HG03045 (cell line): ENCODE data around the gene MEGF11.

Source experiments
- ATAC-seq: cut with Tn5 transposase; IDR thresholded peaks from one replicate; pipeline ENCODE4 v1.9.1; 2021; ENCODE audit warnings: mild to moderate bottlenecking, moderate library complexity; ENCODE audit not compliant: unreplicated experiment

MEGF11 gene

DNA sequence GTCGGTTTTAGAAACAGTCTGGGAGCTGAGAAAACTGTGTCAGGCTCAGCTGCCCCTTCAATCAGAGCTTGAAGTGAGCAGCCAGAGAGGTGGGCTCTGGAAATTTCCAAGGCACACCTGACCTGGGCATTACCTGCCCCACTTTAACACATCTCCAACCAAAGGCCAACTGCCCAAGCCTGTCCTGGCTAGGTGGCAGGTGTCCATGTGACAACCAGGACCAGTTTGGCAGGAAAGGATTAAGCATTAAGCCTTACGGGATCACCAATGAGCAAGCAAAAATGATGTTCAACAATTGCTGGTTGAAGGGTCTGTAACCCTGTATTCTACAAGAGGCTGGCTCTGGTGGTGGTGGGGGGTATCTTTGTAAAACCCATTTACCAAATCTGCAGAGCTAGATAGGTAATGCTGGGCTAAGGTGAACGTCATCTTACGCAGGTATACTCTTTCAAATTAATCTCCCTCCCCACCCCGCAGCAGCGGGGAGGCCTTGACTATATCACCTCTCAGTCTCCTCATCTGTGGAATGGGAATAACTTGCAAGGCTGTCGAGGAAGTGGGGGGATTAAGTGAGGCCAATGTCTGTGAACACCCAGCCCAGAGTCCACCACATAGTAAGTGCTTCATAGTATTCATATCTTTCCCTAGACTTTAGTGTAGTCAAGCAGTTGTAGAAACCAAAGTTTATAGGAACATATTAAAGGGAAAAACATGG, 183.2 kb downstream of the MEGF11 start:
- ATAC-seq, result no peak

DNA sequence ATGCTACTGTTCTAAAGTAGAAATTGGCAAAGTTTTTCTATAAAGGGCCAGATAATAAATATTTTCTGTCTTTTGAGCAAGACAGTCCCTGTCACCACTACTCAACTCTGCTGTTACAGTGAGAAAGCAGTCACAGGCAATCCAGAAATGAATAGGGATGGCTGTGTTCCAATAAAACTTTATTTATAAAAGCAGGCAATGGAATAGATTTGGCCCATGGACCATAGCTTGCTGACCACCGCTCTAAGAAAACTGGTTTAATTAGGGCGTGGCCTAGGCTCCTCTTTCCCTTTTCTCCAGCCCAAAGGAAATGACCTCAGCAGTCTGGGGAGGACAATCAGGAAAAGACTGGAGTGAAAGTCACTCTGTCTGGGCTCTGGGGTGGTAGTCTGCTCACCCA, 183.8 kb downstream of the MEGF11 start:
- no peak for ATAC-seq

DNA sequence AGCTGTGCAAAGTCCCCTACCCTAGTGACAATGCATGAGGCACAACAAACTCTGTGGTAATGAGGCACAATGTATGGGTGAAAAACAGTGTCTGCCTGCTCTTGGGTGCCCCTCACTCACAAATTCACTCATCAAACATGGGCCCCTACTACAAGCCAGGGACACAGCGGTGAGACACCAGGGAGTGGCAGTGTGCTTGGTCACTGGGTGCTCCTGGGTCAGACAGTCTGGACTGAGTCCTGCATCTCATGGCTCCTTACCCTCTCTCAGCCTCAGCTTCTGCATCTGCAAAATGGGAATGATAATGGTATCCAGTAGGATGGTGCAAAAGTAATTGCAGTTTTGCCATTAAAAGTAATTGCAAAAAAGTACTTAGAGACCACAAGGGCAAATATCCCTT, 184.7 kb downstream of the MEGF11 start:
- ATAC-seq, result no peak

DNA sequence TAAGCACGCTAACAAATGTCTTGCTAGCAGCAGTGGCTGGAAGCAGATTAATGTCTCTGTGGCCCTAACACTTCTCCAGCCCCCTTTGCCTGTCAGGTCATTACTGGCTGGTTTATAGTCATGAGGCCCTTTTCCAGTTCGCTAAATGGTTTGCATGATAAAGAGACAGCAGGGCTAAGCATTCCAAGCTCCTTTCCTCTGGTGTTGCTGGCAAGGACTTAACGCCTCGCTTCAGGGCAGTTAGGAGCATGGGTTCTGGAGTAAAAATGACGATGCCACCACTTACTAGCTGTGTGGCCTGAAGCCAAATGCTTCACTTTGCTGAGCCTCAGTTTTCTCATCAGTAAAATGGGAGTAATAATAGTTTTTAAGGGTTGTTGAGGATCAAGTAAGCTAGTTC, 185.9 kb downstream of the MEGF11 start:
- ATAC-seq, result no peak

DNA sequence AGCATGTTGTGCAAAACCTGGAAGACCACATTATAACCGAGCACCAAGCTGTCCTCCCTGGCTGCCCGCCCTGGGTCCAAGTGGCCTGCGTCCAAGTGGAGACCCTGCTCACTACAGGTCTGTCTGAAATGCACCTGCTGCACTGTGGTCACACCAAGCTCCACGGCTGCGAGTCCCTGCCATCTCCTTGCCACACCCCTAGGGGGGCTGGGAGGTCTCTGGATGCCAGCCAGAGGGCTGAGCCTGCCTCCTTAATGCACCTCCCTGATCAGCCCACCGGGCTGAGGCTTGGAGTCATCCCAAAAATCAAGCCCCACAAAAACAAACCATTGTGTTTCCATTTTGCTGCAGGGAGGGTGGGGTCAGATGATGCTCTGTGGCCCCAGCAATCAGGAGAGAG, 187.1 kb downstream of the MEGF11 start:
- no peak for ATAC-seq

DNA sequence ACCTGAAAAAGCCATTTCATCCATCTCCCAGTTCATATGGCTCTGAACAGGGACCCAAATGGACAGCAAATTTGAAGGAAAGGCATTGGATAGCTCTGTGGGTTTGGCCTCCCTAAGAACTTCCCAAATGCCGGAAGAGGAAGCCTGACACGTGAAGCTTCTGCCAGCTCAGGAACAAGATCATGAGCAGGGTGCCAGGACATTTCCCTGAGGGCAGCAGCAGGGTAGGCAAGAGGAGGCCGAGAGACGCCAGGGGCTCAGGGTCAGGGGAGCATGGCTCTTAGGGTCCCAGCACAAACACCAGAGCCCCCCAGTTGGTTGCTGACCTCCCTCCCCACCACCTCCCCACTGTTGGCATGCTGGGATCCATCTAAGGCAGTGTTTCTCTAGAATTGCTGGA, 187.5 kb downstream of the MEGF11 start:
- no peak for ATAC-seq

DNA sequence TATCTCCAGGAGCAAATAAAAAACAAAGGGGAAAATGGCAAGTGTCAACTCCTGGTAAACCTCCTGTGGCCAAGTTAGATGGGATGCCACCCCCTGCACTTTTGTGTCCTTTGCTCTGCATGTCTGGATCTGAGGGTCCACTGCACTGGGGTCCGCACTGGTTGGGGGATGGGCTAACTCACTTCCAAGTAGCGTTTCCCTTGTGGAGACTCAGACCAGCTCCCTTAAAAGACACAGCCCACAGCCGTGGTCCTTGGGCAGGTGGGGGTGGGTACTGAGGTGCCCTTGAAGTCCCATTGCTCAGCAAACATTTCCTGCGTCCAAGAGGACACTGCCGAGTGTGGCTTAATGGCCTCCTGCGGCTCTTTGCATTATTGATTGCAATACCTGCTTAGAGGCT, 188.2 kb downstream of the MEGF11 start:
- ATAC-seq, result no peak

DNA sequence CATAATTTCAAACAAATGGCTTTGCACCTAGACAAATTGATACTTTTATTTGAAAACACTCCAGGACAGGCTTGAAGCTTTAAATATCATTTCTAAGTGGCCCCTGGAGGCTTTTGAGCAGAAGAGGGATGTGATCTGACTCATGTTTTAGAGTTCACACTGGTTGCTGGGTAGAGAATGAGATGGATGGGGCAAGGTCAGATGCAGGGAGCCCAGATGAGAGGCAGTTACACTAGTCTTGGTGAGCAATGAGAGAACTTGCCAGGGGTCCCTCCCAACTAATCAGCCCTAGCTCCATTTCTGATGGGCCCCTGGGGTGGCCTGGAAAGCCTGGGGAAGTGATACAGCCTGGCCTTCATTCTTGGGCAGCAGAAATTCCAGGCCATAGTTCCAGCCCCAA, 190.4 kb downstream of the MEGF11 start:
- no peak for ATAC-seq

DNA sequence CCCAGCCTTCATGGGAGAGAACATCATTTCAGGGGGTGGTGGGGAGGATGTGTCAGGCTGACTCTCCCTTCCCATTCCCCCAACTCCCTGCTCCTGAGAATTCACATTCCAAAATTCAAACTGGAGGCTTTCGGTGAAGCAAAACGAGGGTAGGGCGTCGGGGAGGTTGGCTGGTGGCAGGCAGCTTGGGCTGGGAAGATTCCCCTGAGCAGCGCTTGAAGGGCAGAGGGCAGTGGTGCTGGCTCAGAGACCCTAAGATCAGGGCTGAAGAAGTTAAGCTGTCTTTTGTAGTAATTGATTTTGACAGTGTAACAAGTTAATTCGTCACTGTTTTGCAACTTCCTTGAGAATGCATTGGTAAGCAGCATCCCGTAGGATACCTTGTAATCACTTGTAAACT, 196.5 kb downstream of the MEGF11 start:
- ATAC-seq, result no peak

DNA sequence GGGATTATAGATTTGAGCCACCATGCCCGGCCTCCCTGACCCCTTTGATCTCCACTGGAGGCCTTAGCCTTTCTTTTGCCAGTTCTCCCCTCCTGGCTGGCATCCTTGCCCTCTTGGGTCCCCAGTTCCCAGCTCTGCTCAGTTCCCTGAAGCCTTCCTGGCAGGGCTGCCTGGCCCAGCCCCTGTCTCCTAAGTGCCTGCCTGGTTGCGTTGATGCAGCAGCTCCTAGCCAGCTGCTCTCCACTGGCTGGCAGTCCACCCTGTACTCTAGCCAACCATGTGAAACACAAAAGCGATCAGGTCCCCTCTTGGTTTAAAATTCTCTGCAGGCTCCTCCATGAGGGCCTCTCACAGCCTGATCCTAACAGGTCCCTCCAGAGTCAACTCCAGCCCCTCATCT, 199.6 kb downstream of the MEGF11 start:
- no peak for ATAC-seq

DNA sequence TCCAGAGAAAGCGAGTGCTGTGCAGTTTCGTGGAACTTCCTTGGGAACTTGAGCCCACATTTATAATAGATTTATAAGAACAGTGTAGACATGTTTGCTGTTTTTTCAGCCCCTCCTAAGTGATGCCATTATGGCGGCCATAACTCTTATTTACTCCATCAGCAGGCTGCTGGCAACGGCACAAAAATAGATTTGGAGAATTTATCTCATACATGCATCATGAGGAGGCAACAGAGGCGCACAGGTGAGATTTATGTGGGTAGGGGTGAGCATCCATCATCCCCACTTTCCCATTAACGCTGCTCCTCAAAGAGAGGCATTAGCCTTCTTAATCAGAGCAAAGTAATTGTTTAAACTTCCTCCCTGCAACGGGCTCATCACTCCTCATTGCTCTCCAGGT, 201.7 kb downstream of the MEGF11 start:
- ATAC-seq, result no peak

DNA sequence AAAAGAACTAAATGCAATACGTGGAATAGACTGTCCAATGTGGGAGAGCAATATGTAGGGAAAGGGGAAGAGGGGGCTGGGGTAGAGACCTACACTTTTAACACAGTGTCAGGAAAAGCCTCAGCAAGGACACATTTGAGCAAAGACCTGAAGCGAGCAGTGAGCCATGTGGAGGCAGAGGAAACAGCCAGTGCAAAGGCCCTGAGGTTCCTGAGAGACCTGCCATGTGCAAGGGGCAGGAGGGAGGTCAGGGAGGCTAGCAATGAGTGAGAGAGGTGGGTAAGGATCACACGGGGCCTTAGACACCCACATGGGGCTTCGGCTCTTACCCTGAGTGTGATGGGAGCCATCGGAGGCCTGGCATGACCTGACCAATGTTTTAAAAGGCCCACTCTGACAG, 203.3 kb downstream of the MEGF11 start:
- no peak for ATAC-seq

DNA sequence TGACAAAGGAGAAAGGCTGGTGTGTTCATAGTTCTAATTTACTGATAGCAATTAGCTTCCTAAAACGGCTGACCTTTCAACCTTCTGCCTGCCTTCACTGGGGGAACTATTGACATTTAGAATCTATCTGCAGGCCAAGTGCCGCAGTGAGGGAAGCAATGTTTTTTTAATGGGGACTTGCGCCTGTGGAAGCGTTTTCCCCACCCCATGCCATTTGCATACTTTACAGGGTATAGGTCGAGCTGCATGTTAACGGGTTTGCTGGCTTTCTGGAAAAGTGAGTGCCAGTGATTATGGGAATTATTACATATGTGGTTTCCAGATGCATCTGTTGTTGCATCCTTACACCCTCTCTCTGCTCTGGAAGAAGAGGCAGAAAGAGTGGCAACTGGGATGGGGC, 204.2 kb downstream of the MEGF11 start:
- no peak for ATAC-seq

DNA sequence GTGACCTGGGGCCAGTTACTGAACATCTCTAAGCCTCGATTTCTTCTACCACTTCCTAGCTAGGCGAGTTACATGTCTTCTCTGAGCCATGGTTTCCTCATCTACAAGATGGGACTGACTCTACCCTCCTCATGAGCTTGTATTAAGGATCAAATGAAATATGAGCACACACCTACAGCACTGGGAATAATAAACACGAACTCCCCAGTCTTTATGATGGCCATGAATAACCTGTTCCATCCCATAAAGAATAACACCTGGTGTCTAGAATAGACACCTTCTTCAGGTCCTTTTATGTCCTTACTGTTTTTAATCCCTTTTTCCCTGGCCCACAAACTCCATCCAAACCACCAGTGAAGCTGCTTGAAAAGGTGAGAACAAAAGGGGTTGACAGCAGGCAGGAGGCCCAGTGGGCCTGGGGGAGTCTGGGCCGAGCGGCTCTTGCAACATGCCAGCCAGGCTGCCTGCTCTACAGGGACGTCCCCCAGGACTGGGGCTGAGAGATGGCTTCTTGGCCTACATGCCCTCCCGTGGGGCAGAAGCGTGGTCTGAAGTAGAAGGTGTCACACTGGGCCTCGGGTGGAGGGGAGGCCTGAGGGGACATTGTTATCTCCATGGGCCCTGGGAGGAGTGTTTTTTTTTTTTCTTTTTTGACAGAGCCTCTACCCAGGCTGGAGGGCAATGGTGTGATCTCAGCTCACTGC, 206.1 kb downstream of the MEGF11 start:
- no peak for ATAC-seq

DNA sequence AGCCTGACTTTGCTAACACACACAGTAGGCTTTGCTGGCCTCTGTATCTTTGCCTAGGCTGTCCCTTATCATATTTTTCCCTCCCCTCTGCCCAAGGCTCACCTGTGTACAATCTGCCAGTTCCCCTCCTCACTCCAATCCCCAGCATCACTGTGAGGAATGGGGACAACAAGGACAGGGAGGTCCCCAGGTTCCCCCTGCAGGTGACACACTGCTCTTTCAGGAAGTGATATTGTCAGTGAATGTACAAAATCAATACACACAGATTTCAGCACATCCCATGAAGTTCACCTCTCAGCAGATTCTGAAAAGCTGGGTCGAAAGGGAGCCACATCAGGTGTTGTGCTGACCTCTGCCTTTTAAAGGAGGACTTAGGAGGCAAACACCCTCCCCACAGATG, 206.8 kb downstream of the MEGF11 start:
- ATAC-seq, result no peak

DNA sequence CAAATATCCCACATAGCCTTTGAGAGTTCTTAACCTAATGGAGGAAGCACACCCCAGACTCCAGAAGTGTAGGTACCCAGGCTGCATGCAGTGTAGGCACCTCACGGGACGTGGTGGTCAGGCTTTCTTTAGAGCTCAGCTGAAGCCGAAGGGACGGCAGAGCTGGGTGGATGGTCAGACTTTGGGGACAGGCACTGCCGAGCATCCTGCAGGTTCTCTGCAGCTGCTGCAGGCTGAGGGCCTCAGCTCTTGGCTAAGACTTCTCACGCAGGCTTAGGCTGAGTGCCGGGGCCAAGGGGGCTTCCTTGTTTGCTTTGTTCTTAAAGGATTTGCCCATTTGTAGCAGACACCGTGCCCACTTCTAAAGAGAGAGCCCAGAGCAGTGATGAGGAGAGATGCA, 207.2 kb downstream of the MEGF11 start:
- ATAC-seq, result no peak

DNA sequence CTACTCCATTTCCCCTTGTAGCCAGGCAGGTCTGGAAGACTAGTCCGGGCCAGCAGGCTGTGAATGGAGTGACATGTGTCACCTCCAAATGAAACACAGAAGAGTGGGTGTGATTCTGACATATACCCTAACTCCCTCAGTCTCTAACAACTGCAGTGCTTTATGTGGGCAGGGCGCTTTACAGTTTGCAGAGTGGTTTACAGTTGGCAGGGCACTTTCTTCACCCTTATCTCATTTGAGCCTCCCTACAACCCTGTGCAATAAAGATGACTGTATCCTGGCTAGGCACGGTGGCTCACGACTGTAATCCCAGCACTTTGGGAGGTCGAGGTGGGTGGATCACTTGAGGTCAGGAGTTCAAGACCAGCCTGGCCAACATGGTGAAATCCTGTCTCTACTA, 208.0 kb downstream of the MEGF11 start:
- no peak for ATAC-seq

DNA sequence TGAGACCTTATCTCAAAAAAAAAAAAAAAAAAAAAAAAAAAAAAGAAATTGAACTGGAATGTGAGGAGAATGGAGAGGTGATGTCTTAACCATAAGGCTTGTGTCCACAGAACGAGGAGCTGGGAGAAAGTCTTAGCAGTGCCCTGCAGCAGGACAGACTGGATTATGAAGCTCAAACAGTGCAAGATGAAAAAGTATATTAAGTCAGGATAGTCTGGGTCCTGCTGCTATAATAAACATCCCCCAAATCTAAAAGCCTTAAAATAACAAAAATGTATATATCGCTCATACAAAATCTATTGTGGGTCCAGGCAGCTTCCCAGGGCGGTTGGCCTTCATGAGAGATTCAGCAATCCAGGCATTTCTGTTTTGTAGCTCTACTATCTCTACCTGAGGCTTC, 208.7 kb downstream of the MEGF11 start:
- ATAC-seq, result no peak

DNA sequence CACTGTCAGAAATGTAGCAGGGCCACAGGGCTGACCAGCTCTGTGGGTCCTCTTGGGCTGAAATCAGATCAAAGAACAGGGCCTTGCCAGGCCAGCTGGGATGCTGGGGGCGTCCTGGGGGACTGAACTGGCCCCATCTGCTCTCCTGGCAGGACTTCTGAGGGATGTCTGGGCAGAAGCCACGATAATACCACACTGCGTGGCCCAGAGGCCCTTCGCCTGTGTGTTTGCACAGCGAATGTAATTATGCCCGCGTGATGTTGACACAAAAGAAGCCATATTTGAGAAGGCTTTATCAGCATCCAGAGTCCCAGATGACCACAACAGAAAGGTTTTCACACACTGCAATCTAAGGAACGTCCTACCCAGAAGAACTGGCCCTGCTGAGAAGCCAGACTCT, 210.3 kb downstream of the MEGF11 start:
- no peak for ATAC-seq

DNA sequence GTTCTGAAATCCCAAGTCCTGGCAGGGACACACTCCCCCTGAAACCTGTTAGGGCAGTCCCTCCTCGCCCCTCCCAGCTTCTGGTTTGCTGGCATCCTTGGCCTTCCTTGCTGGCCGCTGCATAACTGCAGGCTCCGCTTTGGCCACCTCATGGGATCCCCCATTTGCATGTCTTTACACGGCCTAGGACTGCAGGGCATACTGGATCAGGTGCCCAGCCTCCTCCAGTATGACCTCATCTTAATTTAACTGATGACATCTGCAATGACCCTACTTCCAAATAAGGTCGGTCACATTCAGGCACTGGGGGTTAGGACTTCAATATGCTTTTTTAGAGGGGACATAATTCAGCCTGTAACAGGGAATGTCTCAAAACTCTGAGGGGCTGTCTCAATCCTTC, 210.9 kb downstream of the MEGF11 start:
- no peak for ATAC-seq

DNA sequence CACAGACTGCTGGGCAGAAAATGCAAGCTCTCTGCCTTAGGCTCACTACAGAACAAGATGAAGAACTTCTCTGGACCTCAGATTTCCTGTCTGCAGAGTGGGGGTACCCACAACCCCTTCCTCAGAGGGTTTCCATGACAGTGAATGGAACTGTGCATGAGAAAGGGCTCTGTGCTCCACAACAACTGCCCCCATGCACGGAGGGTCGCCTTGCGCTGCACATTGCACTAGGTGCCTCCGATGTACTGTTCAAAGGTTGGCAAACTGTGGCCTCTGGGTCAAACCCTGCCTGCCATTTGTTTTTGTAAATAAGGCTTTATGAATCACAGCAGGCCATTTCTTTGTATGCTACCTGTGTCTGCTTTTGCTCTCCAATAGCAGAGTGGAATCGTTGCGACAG, 212.3 kb downstream of the MEGF11 start:
- ATAC-seq, result no peak

DNA sequence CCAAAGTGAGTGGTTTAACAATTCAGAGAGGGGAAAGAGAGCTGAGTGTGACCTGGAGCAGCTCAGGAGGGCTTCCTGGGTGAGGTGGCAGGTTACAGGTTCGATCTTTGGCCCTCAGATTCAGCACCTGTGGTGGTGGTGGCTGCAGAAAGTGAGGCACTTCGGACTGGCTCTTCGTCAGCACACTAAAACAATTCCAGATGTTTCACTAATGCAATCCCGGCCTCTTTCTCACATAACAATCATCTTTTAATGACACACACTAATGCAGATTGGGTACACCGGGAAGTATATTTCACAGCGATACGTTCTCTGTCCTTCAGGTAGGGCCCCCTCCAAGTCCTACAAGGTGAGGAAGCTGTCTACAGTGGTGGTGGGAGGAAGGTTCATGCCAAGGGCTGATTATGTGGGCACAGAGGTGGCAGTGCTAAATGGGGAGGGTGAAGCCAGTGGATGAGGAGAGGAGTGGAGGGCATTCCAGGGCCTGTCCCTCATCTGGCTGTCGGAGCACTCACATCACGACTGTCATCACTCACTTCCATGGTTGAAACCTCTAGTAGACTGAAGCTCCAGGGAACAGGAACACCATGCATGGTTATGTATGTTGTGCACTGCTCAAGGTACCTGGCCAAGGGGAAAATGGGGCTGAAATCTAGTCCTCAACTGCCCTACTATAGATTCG, 213.2 kb downstream of the MEGF11 start:
- no peak for ATAC-seq
